GM03348 (cell line): Measurements from ENCODE around the gene NRP1.

Experiments used
- DNase-seq: peaks from one replicate; pipeline ENCODE4 v3.0.0; 2012; ENCODE audit warnings: low spot score

NRP1 gene

GRCh38 chr10:33212061-33212748 is 122.3 kb downstream of the NRP1 start:
- no peak for DNase-seq

GRCh38 chr10:33211106-33211878 is 123.2 kb downstream of the NRP1 start:
- peak; percentile 88 for DNase-seq

GRCh38 chr10:33209802-33210201 is 124.7 kb downstream of the NRP1 start:
- DNase-seq = no peak

GRCh38 chr10:33208166-33208565 is 126.3 kb downstream of the NRP1 start:
- DNase-seq = no peak

- DNase-seq = no peak
Measured at GRCh38 chr10:33204031-33204430, 130.4 kb downstream of the NRP1 start.

GRCh38 chr10:33201971-33202370 is 132.5 kb downstream of the NRP1 start:
- DNase-seq = no peak

GRCh38 chr10:33201056-33201780 is 133.2 kb downstream of the NRP1 start:
- no peak for DNase-seq

- DNase-seq = no peak
Measured at GRCh38 chr10:33199731-33200232, 134.7 kb downstream of the NRP1 start.

- no peak for DNase-seq
Measured at GRCh38 chr10:33198610-33199009, 135.9 kb downstream of the NRP1 start.

GRCh38 chr10:33196710-33197491 is 137.6 kb downstream of the NRP1 start:
- no peak for DNase-seq

- DNase-seq = no peak
Measured at GRCh38 chr10:33196377-33196706, 138.1 kb downstream of the NRP1 start.

- no peak for DNase-seq
Measured at GRCh38 chr10:33195608-33196376, 138.7 kb downstream of the NRP1 start.

GRCh38 chr10:33193701-33194521 is 140.6 kb downstream of the NRP1 start:
- DNase-seq = peak; percentile 54

GRCh38 chr10:33193057-33193700 is 141.3 kb downstream of the NRP1 start:
- peak; percentile 79 for DNase-seq

- DNase-seq = no peak
Measured at GRCh38 chr10:33192190-33192589, 142.3 kb downstream of the NRP1 start.

GRCh38 chr10:33190406-33190805 is 144.1 kb downstream of the NRP1 start:
- DNase-seq = no peak

GRCh38 chr10:33189808-33190207 is 144.7 kb downstream of the NRP1 start:
- no peak for DNase-seq

- DNase-seq = no peak
Measured at GRCh38 chr10:33189363-33189762, 145.1 kb downstream of the NRP1 start.

- DNase-seq = no peak
Measured at GRCh38 chr10:33187427-33187999, 147.0 kb downstream of the NRP1 start.

- no peak for DNase-seq
Measured at GRCh38 chr10:33186150-33186549, 148.3 kb downstream of the NRP1 start.
